Upper lobe of left lung (tissue), 4 donors: ENCODE results near the gene DCTPP1.

Experiments used
- POLR2A ChIP-seq, 4 donors: fragments of 450-650 bp; IDR thresholded peaks; one replicate each; pipeline ENCODE4 v1.5.1; 2016 to 2017; ENCODE audit warnings: antibody characterized with exemption in 4 of 4, mild to moderate bottlenecking in 2 of 4
- TF ChIP-seq, protein P1 (sequence below), 6 experiments: fragments of 450-650 bp in 4 of 6; fragments of 200-600 bp in 2 of 6; sonication (generic) in 2 of 6; IDR thresholded peaks; one replicate each; pipeline ENCODE4 v1.5.1; 2016 to 2019; ENCODE audit warnings: antibody characterized with exemption in 6 of 6

- TF ChIP-seq, protein P1, sequence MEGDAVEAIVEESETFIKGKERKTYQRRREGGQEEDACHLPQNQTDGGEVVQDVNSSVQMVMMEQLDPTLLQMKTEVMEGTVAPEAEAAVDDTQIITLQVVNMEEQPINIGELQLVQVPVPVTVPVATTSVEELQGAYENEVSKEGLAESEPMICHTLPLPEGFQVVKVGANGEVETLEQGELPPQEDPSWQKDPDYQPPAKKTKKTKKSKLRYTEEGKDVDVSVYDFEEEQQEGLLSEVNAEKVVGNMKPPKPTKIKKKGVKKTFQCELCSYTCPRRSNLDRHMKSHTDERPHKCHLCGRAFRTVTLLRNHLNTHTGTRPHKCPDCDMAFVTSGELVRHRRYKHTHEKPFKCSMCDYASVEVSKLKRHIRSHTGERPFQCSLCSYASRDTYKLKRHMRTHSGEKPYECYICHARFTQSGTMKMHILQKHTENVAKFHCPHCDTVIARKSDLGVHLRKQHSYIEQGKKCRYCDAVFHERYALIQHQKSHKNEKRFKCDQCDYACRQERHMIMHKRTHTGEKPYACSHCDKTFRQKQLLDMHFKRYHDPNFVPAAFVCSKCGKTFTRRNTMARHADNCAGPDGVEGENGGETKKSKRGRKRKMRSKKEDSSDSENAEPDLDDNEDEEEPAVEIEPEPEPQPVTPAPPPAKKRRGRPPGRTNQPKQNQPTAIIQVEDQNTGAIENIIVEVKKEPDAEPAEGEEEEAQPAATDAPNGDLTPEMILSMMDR (IDR thresholded peaks at IDR 0.05) = no peak
- TF ChIP-seq POLR2A (IDR thresholded peaks at IDR 0.05) = no peak
Measured at GRCh38 chr16:30380803-30381208, 49.0 kb downstream of the DCTPP1 start.
